ENCODE measurements around the gene SIRPA. TPM values are rescaled to one million over a fixed set of nuclear protein-coding genes. Genes with fewer than 3 reads are reported as not detected.

Gene SIRPA
- total and polyA plus RNA-seq, 2 experiments from 2014 or later: 93.3 to 101 TPM

DNA sequence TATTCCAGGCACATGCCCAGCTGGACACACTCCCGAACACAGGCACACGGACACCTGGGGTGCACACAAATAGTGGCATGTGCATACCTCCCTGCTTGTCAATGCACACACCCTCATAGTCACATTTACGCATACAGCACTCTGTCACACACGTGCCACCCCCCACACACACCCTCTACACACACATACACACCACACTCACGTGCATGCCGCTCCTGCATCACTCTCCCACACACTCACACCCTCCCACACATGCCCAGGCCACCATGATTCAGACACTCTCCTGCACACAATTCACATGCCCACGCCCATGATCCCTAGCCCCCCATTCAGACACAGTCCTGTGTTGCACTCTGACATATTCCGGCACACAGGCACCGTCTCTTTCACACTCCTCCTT lies 13.0 kb downstream of the SIRPA start:
- no peak overlapping the region for H3K9ac ChIP-seq
- peaks cover 3% of the 10 kb centered on the region; the same call in 1 of the 2 replicates for H4K20me1 ChIP-seq (ENCODE audit: insufficient read depth)
- no peak for DNase-seq
- H3K4me2 ChIP-seq (ENCODE audit: unreplicated experiment): no peak overlapping the region
- WGBS, 2 experiments (ENCODE audit: low coverage in 1 of 2, low lambda C conversion rate in 2 of 2, missing lambda C conversion rate in 2 of 2): 90% methylated on average over 9 of the region's 9 CpGs
- TF ChIP-seq EZH2phosphoT487 (IDR thresholded peaks at IDR 0.05; ENCODE audit: insufficient read depth, low read depth) (no peak), EZH2 (IDR thresholded peaks at IDR 0.05; ENCODE audit: insufficient read depth, poor library complexity, severe bottlenecking) (no peak)
- H2AFZ ChIP-seq: no peak overlapping the region
- no peaks in the 10 kb centered on the region for H3K9me2 ChIP-seq (ENCODE audit: insufficient read depth)
- H3K27me3 ChIP-seq (replicated peaks; ENCODE audit: insufficient read depth): no peaks in the 10 kb centered on the region
- peaks cover 18% of the 10 kb centered on the region; the same call in 1 of the 2 replicates for H3K36me3 ChIP-seq (ENCODE audit: low read depth)
- H3F3A ChIP-seq (ENCODE audit: insufficient read depth): peaks cover 9% of the 10 kb centered on the region; the same call in 1 of the 2 replicates
- H3K4me3 ChIP-seq: no peak overlapping the region
- H3K4me1 ChIP-seq (ENCODE audit: insufficient read depth): peaks cover 13% of the 10 kb centered on the region
- no peaks in the 10 kb centered on the region for H3K9me3 ChIP-seq (ENCODE audit: low read depth)
- in situ Hi-C loops (cut with MboI): no loop called here
- H3K27ac ChIP-seq: no peak overlapping the region; the same call in 1 of the 2 replicates
- peaks cover 99% of the 10 kb centered on the region for H3K79me2 ChIP-seq (ENCODE audit: insufficient read depth)

DNA sequence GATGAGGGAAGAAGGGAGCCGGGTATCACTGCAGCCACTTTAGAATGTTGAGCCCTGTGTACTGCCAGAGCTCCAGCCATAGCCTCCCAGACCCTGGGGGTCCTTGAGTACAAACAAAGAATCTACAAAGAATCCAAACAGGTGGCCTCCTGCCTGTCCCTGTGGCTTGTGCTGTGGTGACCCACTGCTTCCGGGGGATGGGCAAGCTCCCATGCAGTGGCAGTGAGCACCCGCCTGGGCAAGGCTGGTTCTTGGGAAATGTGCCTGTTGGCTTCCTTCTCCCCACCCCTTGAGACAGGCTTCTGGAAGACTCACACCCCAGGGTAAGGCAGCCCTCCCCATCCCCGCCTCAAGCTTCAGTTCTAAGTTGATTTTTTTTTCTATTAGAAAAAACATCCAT lies 13.9 kb downstream of the SIRPA start:
- H3K4me3 ChIP-seq: no peak overlapping the region
- no peak overlapping the region for H3K27ac ChIP-seq
- H3K4me2 ChIP-seq (ENCODE audit: unreplicated experiment): no peak overlapping the region
- TF ChIP-seq EZH2 (IDR thresholded peaks at IDR 0.05; ENCODE audit: insufficient read depth, poor library complexity, severe bottlenecking): no peak
- no peak for TF ChIP-seq EZH2phosphoT487 (IDR thresholded peaks at IDR 0.05; ENCODE audit: insufficient read depth, low read depth)
- H3K9me3 ChIP-seq (ENCODE audit: low read depth): no peaks in the 10 kb centered on the region
- no peak overlapping the region for H2AFZ ChIP-seq
- peaks cover 3% of the 10 kb centered on the region; the same call in 1 of the 2 replicates for H4K20me1 ChIP-seq (ENCODE audit: insufficient read depth)
- H3K36me3 ChIP-seq (ENCODE audit: low read depth): peaks cover 14% of the 10 kb centered on the region; the same call in 1 of the 2 replicates
- H3K79me2 ChIP-seq (ENCODE audit: insufficient read depth): peaks cover 99% of the 10 kb centered on the region
- no peaks in the 10 kb centered on the region for H3K27me3 ChIP-seq (replicated peaks; ENCODE audit: insufficient read depth)
- H3F3A ChIP-seq (ENCODE audit: insufficient read depth): peaks cover 9% of the 10 kb centered on the region; the same call in 1 of the 2 replicates
- no peaks in the 10 kb centered on the region for H3K9me2 ChIP-seq (ENCODE audit: insufficient read depth)
- 81 to 85% methylated on average over 4 of the region's 4 CpGs for WGBS, 2 experiments (ENCODE audit: low coverage in 1 of 2, low lambda C conversion rate in 2 of 2, missing lambda C conversion rate in 2 of 2)
- in situ Hi-C loops (cut with MboI): no loop called here
- DNase-seq: no peak
- peaks cover 13% of the 10 kb centered on the region for H3K4me1 ChIP-seq (ENCODE audit: insufficient read depth)
- H3K9ac ChIP-seq: no peak overlapping the region

DNA sequence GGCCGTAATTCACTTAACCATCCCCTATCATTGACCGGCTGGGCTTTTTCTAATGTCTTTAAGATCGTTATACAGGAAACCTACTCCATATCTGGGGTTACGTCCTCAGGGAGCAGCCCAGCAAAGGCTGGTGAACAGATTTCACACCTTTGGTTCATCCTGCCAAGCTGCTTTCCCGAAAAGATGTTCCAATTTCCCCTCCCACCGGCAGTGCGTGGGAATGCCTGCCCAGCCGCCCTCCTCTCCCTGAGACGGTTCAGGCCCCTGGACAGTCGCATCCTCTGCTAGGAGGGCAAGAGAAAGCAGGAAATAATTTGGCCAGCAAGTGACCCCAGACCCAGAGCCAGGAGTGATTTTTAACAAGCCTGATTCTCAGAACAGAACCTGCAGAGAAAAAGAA lies 16.3 kb downstream of the SIRPA start:
- Histone ChIP-seq H3K36me3 (ENCODE audit: low read depth) (peaks cover 24% of the 10 kb centered on the region; the same call in 1 of the 2 replicates), H3K4me1 (ENCODE audit: insufficient read depth) (peaks cover 11% of the 10 kb centered on the region), H3K9me2 (ENCODE audit: insufficient read depth) (no peaks in the 10 kb centered on the region), H3K9me3 (ENCODE audit: low read depth) (no peaks in the 10 kb centered on the region), H3K4me3 (no peak overlapping the region), H2AFZ (no peak overlapping the region), H4K20me1 (ENCODE audit: insufficient read depth) (peaks cover 3% of the 10 kb centered on the region; the same call in 1 of the 2 replicates), H3K27ac (no peak overlapping the region), H3K9ac (no peak overlapping the region), H3K4me2 (ENCODE audit: unreplicated experiment) (no peak overlapping the region), H3K79me2 (ENCODE audit: insufficient read depth) (peaks cover 99% of the 10 kb centered on the region), H3F3A (ENCODE audit: insufficient read depth) (peaks cover 9% of the 10 kb centered on the region; the same call in 1 of the 2 replicates), H3K27me3 (replicated peaks; ENCODE audit: insufficient read depth) (no peaks in the 10 kb centered on the region)
- 86% methylated on average over 10 of the region's 10 CpGs for WGBS, 2 experiments (ENCODE audit: low coverage in 1 of 2, low lambda C conversion rate in 2 of 2, missing lambda C conversion rate in 2 of 2)
- no peak for DNase-seq
- in situ Hi-C loops (cut with MboI): no loop called here
- no peak for TF ChIP-seq EZH2phosphoT487 (IDR thresholded peaks at IDR 0.05; ENCODE audit: insufficient read depth, low read depth)
- no peak for TF ChIP-seq EZH2 (IDR thresholded peaks at IDR 0.05; ENCODE audit: insufficient read depth, poor library complexity, severe bottlenecking)

DNA sequence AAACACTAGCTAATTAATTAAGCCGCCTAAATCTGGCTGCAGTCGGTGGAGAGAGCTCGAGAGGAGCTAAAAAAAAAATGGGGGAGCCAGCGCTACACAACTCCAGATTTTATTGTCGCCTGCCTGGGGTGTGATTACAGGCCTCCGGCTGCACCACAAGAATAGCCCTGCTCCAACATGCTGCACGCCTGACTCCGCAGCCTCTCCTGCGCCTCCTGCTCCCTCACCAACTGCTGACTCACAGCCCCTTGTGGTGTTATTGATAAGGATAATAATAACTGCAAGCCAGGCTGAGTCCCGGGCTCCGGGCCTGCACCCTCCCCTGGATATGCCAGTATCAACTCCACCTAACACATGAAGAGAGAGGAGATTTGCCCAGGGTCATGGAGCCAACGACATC lies 16.8 kb downstream of the SIRPA start:
- in situ Hi-C loops (cut with MboI): no loop called here
- Histone ChIP-seq H3K4me1 (ENCODE audit: insufficient read depth) (peaks cover 10% of the 10 kb centered on the region), H3K9me2 (ENCODE audit: insufficient read depth) (no peaks in the 10 kb centered on the region), H3K9ac (no peak overlapping the region; the same call in 1 of the 2 replicates), H3K27ac (no peak overlapping the region), H3K4me3 (no peak overlapping the region), H3K4me2 (ENCODE audit: unreplicated experiment) (no peak overlapping the region), H3K79me2 (ENCODE audit: insufficient read depth) (peaks cover 99% of the 10 kb centered on the region), H3K27me3 (replicated peaks; ENCODE audit: insufficient read depth) (no peaks in the 10 kb centered on the region), H2AFZ (no peak overlapping the region), H3K9me3 (ENCODE audit: low read depth) (no peaks in the 10 kb centered on the region), H4K20me1 (ENCODE audit: insufficient read depth) (peaks cover 3% of the 10 kb centered on the region; the same call in 1 of the 2 replicates), H3F3A (ENCODE audit: insufficient read depth) (peaks cover 9% of the 10 kb centered on the region; the same call in 1 of the 2 replicates), H3K36me3 (ENCODE audit: low read depth) (peaks cover 29% of the 10 kb centered on the region; the same call in 1 of the 2 replicates)
- no peak for TF ChIP-seq EZH2phosphoT487 (IDR thresholded peaks at IDR 0.05; ENCODE audit: insufficient read depth, low read depth)
- whole genome bisulfite sequencing, 2 experiments (ENCODE audit: low coverage in 1 of 2, low lambda C conversion rate in 2 of 2, missing lambda C conversion rate in 2 of 2): 83% methylated on average over 11 to 12 of the region's 12 CpGs
- DNase-seq: no peak

Measured in GM23248 (cell line).